Medulla oblongata (tissue), 1 donor: Measurements from ENCODE around the gene TC2N.
"Not testable (repeated sequence)": the region's sequence is repeated elsewhere in the genome, so short reads cannot be mapped to it uniquely, and the experiment has no call there.

Experiments used
- DNase-seq: peaks from one replicate; pipeline ENCODE4 v3.0.0-alpha.2; 2015; ENCODE audit errors: extremely low spot score

The TC2N gene

GRCh38 chr14:91870001-91870400 lies 2.7 kb upstream of the TC2N start:
- no peak for DNase-seq

- DNase-seq, result no peak
Observed at GRCh38 chr14:91869556-91869955, 2.2 kb upstream of the TC2N start.

- no peak for DNase-seq
Observed at GRCh38 chr14:91866511-91867295, 633 bp downstream of the TC2N start.

- no peak for DNase-seq
Observed at GRCh38 chr14:91866061-91866460, 1.3 kb downstream of the TC2N start.

GRCh38 chr14:91862417-91862816 lies 4.9 kb downstream of the TC2N start:
- DNase-seq, result no peak

GRCh38 chr14:91861091-91861490 lies 6.2 kb downstream of the TC2N start:
- no peak for DNase-seq

- DNase-seq, result no peak
Observed at GRCh38 chr14:91860238-91860637, 7.1 kb downstream of the TC2N start.

GRCh38 chr14:91858536-91859275 lies 8.6 kb downstream of the TC2N start:
- no peak for DNase-seq

- DNase-seq, result no peak
Observed at GRCh38 chr14:91857614-91858013, 9.7 kb downstream of the TC2N start.

GRCh38 chr14:91854327-91854934 lies 12.9 kb downstream of the TC2N start:
- no peak for DNase-seq

- DNase-seq, result no peak
Observed at GRCh38 chr14:91851563-91851962, 15.8 kb downstream of the TC2N start.

- no peak for DNase-seq
Observed at GRCh38 chr14:91848504-91849001, 18.8 kb downstream of the TC2N start.

GRCh38 chr14:91847693-91848092 lies 19.6 kb downstream of the TC2N start:
- no peak for DNase-seq

- no peak for DNase-seq
Observed at GRCh38 chr14:91845652-91846051, 21.7 kb downstream of the TC2N start.

- DNase-seq, result not testable (repeated sequence)
Observed at GRCh38 chr14:91845056-91845455, 22.3 kb downstream of the TC2N start.

- no peak for DNase-seq
Observed at GRCh38 chr14:91844029-91844428, 23.3 kb downstream of the TC2N start.

- no peak for DNase-seq
Observed at GRCh38 chr14:91843437-91843836, 23.9 kb downstream of the TC2N start.

- no peak for DNase-seq
Observed at GRCh38 chr14:91841065-91841464, 26.3 kb downstream of the TC2N start.

- no peak for DNase-seq
Observed at GRCh38 chr14:91839749-91840148, 27.6 kb downstream of the TC2N start.

- no peak for DNase-seq
Observed at GRCh38 chr14:91837076-91837475, 30.3 kb downstream of the TC2N start.

- DNase-seq, result no peak
Observed at GRCh38 chr14:91835920-91836843, 31.2 kb downstream of the TC2N start.
